Tibial nerve (tissue), 3 donors: ENCODE results near the gene EPHB3.

ENCODE experiments used
- CTCF ChIP-seq, 5 experiments: fragments of 200-600 bp in 3 of 5; fragments of 450-650 bp in 2 of 5; sonication (generic) in 3 of 5; IDR thresholded peaks; one replicate each; pipeline ENCODE4 v1.5.1; 2016 to 2019; ENCODE audit warnings: antibody characterized with exemption in 5 of 5, mild to moderate bottlenecking in 3 of 5, moderate library complexity in 2 of 5
- POLR2A ChIP-seq, 2 donors: fragments of 450-650 bp; IDR thresholded peaks; one replicate each; pipeline ENCODE4 v1.6.1; 2017; ENCODE audit warnings: antibody characterized with exemption in 2 of 2, mild to moderate bottlenecking in 2 of 2, moderate library complexity in 2 of 2

- TF ChIP-seq CTCF (IDR thresholded peaks at IDR 0.05), result no peak
- TF ChIP-seq POLR2A (IDR thresholded peaks at IDR 0.05), result no peak
Observed at GRCh38 chr3:184537885-184538665, 23.5 kb upstream of the EPHB3 start.
